BJ (cell line): ENCODE measurements around the gene TYW1B. TPM values are rescaled to one million over a fixed set of nuclear protein-coding genes. Genes with fewer than 3 reads are reported as not detected.
"Not testable (repeated sequence)": the region's sequence is repeated elsewhere in the genome, so short reads cannot be mapped to it uniquely, and the experiment has no call there.

Experiments
- CTCF ChIA-PET: fragments of 350-600 bp; formaldehyde crosslinking; extraction: SDS; loops from one replicate; lab custom pipeline; 2021; ENCODE audit warnings: antibody characterized with exemption, inconsistent platforms; lab: Yijun Ruan, JAX
- POLR2A ChIA-PET: fragments of 300-600 bp; sonication (Branson Sonifier 250); formaldehyde crosslinking; extraction: SDS; loops from one replicate; lab custom pipeline; 2021; ENCODE audit warnings: antibody characterized with exemption; lab: Charles Lee
- DNase-seq: peaks from one replicate; pipeline ENCODE4 v3.0.0-alpha.2; 2011; ENCODE audit warnings: low read depth
- H3K27me3 ChIP-seq: 2 replicates; pipeline ENCODE4 v1.6.0; 2011; ENCODE audit warnings: low read length; ENCODE audit not compliant: control insufficient read depth, insufficient read depth
- H3K36me3 ChIP-seq: 2 replicates; pipeline ENCODE4 v1.5.1; 2011; ENCODE audit warnings: low read length; ENCODE audit not compliant: control insufficient read depth, insufficient read depth
- H3K4me3 ChIP-seq: 2 replicates; pipeline ENCODE4 v1.5.1; 2011; ENCODE audit warnings: low read depth, mild to moderate bottlenecking, control low read depth, low read length
- CTCF ChIP-seq: IDR thresholded peaks from 2 replicates; pipeline ENCODE4 v1.5.1; 2011; ENCODE audit warnings: low read depth, mild to moderate bottlenecking, control low read depth, inconsistent platforms, low read length, moderate library complexity; ENCODE audit not compliant: insufficient read depth
- polyA plus RNA-seq: library from polyadenylated mRNA; depleted of rRNA; stranded (reverse); fragments of >200 nt; gene quantifications from 2 replicates; pipeline ENCODE4 v1.2.3, GENCODE V29; 2011

TYW1B gene
- polyA plus RNA-seq, 1 experiment, result 0.37 TPM

GRCh38 chr7:72641485-72642248 lies 186.3 kb downstream of the TYW1B start:
- CTCF ChIA-PET, POLR2A ChIA-PET, H3K36me3 ChIP-seq, H3K27me3 ChIP-seq, H3K4me3 ChIP-seq, DNase-seq: not testable (repeated sequence)

DNA sequence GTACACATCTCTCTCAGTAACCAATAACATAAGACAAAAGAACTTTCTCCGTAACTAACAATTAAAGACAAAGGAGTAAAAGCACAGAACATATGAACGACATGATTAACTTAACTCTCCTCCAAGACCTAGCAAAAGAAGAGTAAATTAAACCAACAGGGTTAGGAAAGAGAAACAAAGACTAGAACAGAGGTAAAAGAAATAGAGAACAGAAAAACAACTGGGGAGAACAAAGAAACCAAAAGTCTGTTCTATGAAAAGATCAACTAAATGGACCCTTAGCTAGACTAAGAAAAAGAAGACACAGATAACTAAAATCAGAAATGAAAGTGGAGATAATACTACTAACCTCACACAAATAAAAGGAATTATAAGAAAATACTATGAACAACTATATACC lies 187.3 kb downstream of the TYW1B start:
- DNase-seq, H3K4me3 ChIP-seq, CTCF ChIA-PET, POLR2A ChIA-PET, H3K36me3 ChIP-seq, H3K27me3 ChIP-seq: not testable (repeated sequence)

DNA sequence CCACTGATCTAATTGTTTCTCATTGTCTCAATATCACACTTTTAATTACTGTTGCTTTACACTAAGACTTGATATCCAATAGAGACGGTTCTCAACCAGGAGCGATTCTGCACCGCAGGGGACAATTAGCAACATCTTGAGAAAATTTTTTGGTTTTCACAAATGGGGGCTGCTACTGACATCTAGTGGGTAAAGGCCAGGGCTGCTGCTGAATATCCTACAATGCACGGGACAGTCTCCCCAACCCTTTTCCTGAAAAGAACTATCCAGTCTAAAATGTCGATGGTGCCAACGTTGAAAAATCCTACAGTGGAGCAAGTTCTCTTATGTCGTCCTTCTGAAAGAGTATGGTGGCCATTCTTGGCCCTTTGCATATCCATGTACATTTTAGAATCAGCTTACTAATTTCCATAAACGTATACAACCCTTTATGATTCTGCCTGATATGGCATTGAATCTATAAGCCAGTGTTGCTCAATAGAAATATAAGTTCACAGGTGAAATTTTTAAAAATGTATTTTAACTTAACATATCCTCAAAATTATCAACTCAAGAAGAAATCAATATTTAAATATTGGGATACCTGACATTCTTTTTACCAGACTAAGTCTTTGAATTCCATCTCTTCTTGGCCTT lies 192.6 kb downstream of the TYW1B start:
- CTCF ChIA-PET, H3K27me3 ChIP-seq, H3K36me3 ChIP-seq, POLR2A ChIA-PET, DNase-seq, H3K4me3 ChIP-seq: not testable (repeated sequence)
- TF ChIP-seq CTCF, result peak; percentile 38

DNA sequence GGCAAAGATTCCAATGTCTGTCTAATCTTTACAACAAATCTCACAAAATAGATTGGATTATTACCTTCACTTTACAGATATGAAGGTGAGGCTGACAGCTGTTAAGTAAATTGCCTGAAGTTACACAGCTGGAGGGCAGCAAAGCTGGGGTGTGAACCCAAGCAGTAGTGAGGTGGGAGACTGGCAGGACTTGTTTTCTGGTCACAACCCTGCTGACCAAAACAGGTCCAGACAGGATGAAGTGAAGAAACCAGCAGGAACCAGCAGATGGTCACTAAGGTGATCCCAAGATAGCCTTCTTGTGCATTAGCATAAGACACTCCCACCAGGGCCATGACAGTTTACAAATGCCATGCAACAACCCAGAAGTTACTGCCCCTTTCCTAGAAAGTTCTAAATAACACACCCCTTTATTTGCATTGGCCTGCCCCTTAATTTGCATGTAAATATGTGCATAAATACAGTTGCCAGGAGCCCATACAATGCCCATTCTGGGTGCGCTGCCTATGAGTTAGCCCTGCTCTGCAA lies 195.2 kb downstream of the TYW1B start:
- H3K27me3 ChIP-seq, POLR2A ChIA-PET, H3K36me3 ChIP-seq, H3K4me3 ChIP-seq, DNase-seq, CTCF ChIA-PET: not testable (repeated sequence)

GRCh38 chr7:72628375-72628774 lies 199.6 kb downstream of the TYW1B start:
- H3K36me3 ChIP-seq, DNase-seq, POLR2A ChIA-PET, H3K27me3 ChIP-seq, CTCF ChIA-PET, H3K4me3 ChIP-seq: not testable (repeated sequence)

- POLR2A ChIA-PET, H3K27me3 ChIP-seq, CTCF ChIA-PET, H3K4me3 ChIP-seq, DNase-seq, H3K36me3 ChIP-seq: not testable (repeated sequence)
Measured at GRCh38 chr7:72626428-72627011, 201.5 kb downstream of the TYW1B start.

GRCh38 chr7:72625721-72626423 lies 202.1 kb downstream of the TYW1B start:
- H3K27me3 ChIP-seq, H3K36me3 ChIP-seq, DNase-seq, H3K4me3 ChIP-seq, CTCF ChIA-PET, POLR2A ChIA-PET: not testable (repeated sequence)

DNA sequence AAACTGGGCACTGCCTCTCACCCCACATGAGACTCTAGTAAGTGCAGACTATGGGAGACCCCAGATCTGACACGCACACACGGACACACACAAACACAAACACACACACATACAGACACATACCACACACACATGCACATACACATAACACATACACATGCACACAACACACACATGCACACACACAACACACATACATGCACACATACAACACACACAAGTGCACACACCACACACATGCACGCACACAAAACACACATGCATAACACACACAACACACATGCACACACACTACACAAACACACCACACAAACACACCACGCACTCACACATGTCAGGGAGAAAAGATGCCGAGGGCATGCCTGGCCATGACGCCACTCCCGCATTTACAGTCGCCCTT lies 205.5 kb downstream of the TYW1B start:
- no peak for DNase-seq
- H3K27me3 ChIP-seq, result no peaks in the 10 kb centered on the region
- H3K4me3 ChIP-seq, result no peak overlapping the region

GRCh38 chr7:72621761-72622187 lies 206.2 kb downstream of the TYW1B start:
- POLR2A ChIA-PET, CTCF ChIA-PET, H3K36me3 ChIP-seq, H3K4me3 ChIP-seq, H3K27me3 ChIP-seq, DNase-seq: not testable (repeated sequence)

More for the DNA sequence above, 205.5 kb downstream of the TYW1B start:
- no peaks in the 10 kb centered on the region for H3K36me3 ChIP-seq
- ChIA-PET POLR2A (no interaction called here), CTCF (no interaction called here)
- TF ChIP-seq CTCF, result no peak

GRCh38 chr7:72620923-72621322 lies 207.1 kb downstream of the TYW1B start:
- POLR2A ChIA-PET, H3K36me3 ChIP-seq, H3K27me3 ChIP-seq, DNase-seq, CTCF ChIA-PET, H3K4me3 ChIP-seq: not testable (repeated sequence)
